NCI-H446 (cell line): Measurements from ENCODE around the gene ITPKA.
"Not testable (repeated sequence)": the region's sequence is repeated elsewhere in the genome, so short reads cannot be mapped to it uniquely, and the experiment has no call there.

Experiments
- DNase-seq, 2 experiments: peaks; one replicate each; lab custom pipeline; 2025; lab: John Stamatoyannopoulos, UW

Gene ITPKA

GRCh38 chr15:41493205-41493901 is at the start of gene ITPKA:
TSS of gene ITPKA (plus strand) at chr15:41493874. CDS start at chr15:41493928, 54 bp downstream.
- DNase-seq: peak; percentile 16 to 75

DNA sequence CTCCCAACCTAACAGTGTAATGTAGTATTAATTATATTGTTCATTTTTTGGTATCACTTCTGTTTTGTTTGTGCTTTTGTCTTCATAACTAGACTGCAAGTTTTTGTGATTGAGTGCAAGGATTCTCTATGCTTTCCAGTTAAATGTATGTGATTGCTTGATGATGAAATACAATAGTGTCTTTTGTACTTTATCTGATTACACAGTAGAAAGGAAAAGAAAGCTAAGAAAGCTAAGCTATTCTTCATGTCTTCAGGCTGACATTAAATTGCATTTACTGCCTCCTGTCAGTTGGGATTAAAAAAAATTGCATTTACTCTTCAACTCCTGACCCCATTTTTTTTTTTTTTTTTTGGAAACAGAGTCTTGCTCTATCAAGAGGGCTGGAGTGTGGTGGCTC is 48.3 kb upstream of the ITPKA start:
- no peak for DNase-seq

- DNase-seq: no peak
Measured at GRCh38 chr15:41462084-41462795, 31.4 kb upstream of the ITPKA start.

DNA sequence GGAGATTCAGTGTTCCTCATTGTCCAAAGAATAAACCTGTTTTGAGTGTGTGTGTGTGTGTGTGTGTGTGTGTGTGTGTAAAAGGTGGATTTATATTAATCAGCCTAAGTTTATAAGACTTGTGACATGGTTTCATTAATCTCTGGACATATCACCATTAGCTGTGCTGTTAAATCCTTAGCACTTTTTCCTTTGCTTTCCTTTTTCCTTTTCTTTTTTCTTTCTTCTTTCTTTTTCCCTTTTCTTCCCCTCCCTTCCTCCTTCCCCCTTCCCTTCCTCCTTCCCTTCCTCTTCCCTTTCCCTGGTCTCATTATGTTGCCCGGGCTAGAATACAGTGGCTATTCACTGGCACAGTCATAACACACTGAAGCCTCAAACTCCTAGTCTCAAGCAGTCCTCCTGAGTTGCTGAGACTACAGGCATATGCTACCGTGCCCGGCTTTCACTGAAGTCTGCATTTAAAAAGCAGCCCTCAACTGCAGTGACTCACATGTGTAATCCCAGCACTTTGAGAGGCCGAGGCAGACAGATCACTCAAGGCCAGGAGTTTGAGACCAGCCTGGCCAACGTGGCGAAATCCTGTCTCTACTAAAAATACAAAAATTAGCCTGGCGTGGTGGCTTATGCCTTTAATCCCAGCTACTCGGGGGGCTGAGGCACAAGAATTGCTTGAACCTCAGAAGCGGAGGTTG is 28.6 kb upstream of the ITPKA start:
- no peak for DNase-seq

GRCh38 chr15:41465822-41466421 is 27.8 kb upstream of the ITPKA start:
- peak in 1 of 2 experiments; percentile 25 for DNase-seq

GRCh38 chr15:41466711-41467110 is 27.0 kb upstream of the ITPKA start:
- no peak for DNase-seq

- not testable (repeated sequence) for DNase-seq
Measured at GRCh38 chr15:41469644-41470043, 24.0 kb upstream of the ITPKA start.

GRCh38 chr15:41473418-41473817 is 20.3 kb upstream of the ITPKA start:
- no peak for DNase-seq

DNA sequence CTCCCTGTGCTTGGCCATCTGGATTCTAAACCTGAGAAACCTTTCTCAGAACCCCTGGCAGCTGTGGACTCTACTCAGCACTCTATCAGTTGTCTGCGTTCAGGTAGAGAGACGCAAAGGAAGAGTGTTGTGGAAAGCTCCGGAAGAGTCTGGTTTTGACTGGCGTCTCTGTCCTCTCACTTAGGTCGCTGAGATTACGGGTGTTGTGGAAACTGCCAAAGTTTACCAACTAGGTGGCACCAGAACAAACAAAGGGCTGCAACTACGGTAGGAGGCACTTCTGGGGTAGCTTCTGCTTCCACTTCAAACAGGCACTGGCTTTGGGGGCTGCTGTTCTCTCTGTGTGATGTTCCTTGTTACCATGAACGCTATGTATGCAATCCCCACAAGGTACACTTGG is 19.2 kb upstream of the ITPKA start:
- DNase-seq: no peak

DNA sequence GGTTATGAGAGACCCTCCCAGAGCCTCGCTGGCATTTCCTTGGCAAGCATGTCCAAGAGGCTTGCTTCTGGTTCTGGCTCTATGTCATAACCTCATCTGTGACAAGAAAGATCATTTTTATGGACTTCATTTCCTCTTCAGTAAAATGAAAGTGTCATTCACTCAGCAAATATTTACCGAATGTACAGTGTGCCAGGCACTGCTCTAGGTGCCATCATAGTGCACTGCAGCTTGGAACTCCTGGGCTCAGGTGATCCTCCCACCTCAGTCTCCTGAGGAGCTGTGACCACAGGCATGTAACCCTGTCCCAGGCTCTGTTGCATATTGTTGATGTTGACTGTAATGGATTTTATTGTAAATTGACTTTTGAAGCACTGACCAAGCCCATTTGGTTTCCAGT is 18.7 kb upstream of the ITPKA start:
- no peak for DNase-seq

DNA sequence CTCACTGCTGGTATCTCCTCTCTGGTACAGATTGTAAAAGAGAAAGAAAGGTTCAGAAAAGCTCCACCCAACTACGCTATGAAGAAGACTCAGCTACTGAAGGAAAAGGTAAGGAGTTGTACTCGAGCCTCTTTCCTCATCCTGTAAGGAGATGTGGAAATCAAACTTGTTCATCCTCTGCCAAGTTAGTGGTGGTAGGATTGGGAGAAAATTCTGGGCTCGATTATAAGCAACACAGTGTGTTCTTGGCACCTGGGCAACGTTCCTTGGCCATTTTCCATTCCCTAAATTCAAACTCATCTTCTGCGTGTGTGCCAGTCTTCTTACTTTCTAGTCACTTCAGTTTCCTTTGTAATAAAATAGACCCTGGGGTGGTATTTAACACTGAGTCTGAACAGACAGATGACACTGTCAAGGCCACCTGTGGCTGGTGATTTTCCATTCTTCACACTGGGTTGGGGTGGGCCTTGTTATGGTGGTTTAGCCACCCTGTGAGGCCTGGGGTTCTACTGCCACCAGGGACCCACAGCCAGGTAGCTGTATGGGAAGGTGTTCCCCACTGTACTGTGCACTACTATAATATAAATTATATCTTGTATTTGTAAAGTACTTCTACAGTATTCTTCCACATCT is 17.1 kb upstream of the ITPKA start:
- no peak for DNase-seq

DNA sequence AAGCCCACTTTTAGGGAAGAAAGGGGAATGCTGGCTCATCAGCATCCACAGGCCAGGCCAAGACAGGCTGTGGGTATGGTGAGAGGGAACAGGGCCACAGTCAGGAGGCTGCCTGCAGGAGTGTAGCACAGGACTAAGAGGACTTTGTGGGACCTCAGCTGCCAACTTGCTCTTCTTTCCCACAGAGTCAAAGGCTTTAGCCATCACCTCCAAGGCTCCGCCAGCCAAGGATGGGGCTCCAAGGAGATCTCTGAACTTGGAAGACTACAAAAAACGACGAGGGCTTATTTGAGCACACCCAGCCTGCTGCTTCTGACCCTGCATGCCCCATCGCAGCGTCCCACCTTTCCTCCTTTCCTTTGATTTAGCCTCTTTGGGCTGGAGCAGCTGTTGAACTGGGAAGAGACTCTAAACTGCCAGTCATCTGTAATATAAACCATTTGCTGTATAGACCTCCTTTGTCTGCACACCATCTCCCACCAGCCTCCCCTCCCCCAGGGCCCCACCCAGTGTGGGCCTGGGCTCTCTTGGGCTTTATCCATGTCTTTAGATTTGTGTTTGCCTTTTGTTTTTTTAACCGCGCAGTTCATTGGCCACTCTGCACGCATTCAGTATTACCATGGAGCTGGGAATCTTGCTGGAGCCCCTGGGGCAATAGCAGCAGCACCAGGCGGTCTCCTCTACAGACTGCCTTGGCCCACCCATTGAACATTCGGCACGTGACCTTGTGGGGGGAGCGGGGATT is 13.1 kb upstream of the ITPKA start:
- DNase-seq: no peak

- DNase-seq: no peak
Measured at GRCh38 chr15:41482110-41482877, 11.4 kb upstream of the ITPKA start.

DNA sequence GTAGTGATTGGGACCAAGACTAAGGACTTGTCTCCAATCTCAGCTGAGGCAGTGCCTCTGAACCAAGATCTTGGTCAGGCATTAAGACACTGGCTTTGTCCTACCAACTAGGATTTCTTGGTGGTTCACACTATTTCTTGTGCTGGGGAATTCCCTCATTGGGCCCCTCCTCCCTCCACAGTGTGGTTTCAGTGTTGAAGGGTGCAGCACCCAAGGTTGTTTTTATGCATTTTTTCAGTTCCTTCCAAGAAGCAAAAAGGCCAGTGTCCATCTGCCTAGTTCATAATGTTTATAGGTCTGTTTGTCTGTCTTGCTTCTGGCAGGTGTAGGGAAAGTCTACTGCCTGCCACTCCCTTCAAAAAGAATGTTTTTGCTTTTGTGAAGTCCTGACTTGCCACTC is 10.6 kb upstream of the ITPKA start:
- DNase-seq: no peak

GRCh38 chr15:41483519-41483918 is 10.2 kb upstream of the ITPKA start:
- DNase-seq: no peak

DNA sequence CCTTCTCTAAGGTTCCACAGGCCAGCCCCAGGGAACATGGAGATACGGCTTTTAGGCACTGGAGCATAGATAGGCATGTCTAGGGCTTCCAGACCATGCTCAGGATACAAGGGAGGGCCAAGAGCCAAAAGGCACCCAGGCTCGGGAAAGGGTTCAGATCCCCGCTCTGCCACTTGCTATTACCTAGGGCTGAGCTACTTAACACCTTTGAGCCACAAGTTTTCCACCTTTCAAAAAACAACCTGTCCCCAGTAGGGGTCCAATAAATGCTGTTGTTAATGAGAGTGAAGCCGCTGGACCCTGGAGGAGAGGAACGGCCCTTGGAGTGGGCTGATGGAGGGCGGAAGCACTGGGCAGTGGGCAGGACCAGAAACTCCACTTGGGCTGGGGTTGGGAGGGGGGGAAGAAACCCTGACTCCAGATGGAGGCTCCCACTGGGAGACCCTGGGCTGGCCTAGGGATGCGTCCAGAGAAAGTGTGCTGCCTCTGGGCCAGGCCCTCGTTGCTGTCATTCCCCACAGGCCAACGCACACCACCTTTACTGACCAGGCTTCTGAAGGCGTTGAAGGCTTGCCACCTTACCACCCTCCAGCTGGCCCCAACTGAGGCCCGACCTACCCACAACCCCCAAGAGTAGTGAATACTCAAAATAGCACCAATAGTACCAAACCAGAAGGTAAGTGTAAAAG is 8.6 kb upstream of the ITPKA start:
- DNase-seq: no peak

- no peak for DNase-seq
Measured at GRCh38 chr15:41486286-41486685, 7.4 kb upstream of the ITPKA start.

GRCh38 chr15:41487381-41487780 is 6.3 kb upstream of the ITPKA start:
- DNase-seq: no peak

DNA sequence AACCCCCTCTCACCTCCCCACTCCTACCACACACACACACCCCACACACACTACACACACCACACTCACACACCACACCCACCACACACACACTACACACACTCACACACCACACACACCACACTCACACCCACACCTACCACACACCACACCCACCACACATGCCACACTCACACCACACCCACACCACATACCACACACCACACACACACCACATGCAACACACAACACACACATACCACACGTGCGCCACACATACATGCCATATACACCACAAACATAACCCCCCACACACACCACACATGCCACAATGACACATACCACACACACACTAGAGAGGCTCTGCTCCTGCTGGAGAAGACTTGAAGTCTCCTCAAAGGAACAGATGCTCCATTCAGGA is 5.9 kb upstream of the ITPKA start:
- no peak for DNase-seq

GRCh38 chr15:41489641-41490040 is 4.0 kb upstream of the ITPKA start:
- DNase-seq: no peak
